GM23338 (cell line): ENCODE measurements around the gene PSMD6. TPM values are rescaled to one million over a fixed set of nuclear protein-coding genes. Genes with fewer than 3 reads are reported as not detected.

Experiments used
- CREB1 ChIP-seq: fragments of 250-450 bp; sonication (Bioruptor Pico); IDR thresholded peaks from 2 replicates; pipeline ENCODE4 v1.5.0; 2020; ENCODE audit warnings: low read depth, mild to moderate bottlenecking, moderate library complexity
- ETS1 ChIP-seq: IDR thresholded peaks from 2 replicates; pipeline ENCODE4 v1.6.1; 2016; ENCODE audit warnings: antibody characterized with exemption
- EZH2 ChIP-seq: fragments of 200-600 bp; sonication (generic); IDR thresholded peaks from one replicate; pipeline ENCODE4 v1.8.0; 2017; ENCODE audit warnings: antibody characterized with exemption, mild to moderate bottlenecking, low read depth; ENCODE audit not compliant: unreplicated experiment
- EZH2phosphoT487 ChIP-seq: fragments of 200-600 bp; sonication (generic); IDR thresholded peaks from one replicate; pipeline ENCODE4 v1.8.1; 2018; ENCODE audit warnings: antibody characterized with exemption; ENCODE audit not compliant: unreplicated experiment
- NANOG ChIP-seq: IDR thresholded peaks from 2 replicates; pipeline ENCODE4 v1.6.1; 2016; ENCODE audit warnings: antibody characterized with exemption, borderline replicate concordance
- REST ChIP-seq: IDR thresholded peaks from one replicate; pipeline ENCODE4 v1.6.1; 2018; ENCODE audit warnings: antibody characterized with exemption; ENCODE audit not compliant: unreplicated experiment
- ZNF462 ChIP-seq: fragments of 250-450 bp; sonication (Bioruptor Pico); IDR thresholded peaks from 2 replicates; pipeline ENCODE4 v1.5.0; 2020; ENCODE audit warnings: mild to moderate bottlenecking, moderate library complexity
- polyA plus RNA-seq: library from polyadenylated mRNA; unstranded; fragments of >200 nt; fragmentation: Nextera tagmentation; extraction: Ambion mirVana; gene quantifications from 2 replicates; pipeline ENCODE4 v1.2.1, GENCODE V29; 2016
- total RNA-seq: library from RNA; depleted of rRNA; stranded (reverse); fragments of >200 nt; shearing (Covaris generic); gene quantifications from 2 replicates; pipeline ENCODE4 v1.2.3, GENCODE V29; 2014
- TF ChIP-seq, protein P1 (sequence below), 2 experiments: fragments of 200-600 bp in 1 of 2; sonication (generic) in 1 of 2; conservative IDR thresholded peaks; 2 replicates each; pipeline versions ENCODE4 v1.5.1 to v1.6.1; 2016 to 2017; ENCODE audit warnings: antibody characterized with exemption in 2 of 2, low read depth in 2 of 2, mild to moderate bottlenecking in 2 of 2, moderate library complexity in 1 of 2

PSMD6 gene
- total and polyA plus RNA-seq, 2 experiments from 2014 or later = 98.1 to 205 TPM

DNA sequence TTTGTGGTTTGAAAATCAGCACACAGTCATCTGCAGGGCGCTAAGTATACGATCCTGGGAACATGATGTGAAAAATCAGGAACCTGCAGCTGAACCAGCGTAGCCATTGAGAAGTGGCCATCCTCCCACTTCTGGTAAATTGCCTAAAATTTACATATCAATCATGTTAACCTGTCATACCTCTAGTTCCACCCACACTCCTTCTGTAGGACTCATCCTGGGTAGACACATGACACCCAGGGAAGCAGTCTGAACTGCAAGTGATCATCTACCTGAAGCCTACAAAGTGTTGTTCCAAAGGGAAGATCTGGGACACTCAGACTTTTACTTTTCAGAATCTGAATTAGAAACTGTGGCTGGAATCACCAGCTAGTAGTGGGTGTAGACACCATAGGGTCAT is 5.5 kb upstream of the PSMD6 start (continued):
- TF ChIP-seq ZNF462 (CRISPR knock-in tag) = no peak
- no peak for TF ChIP-seq EZH2phosphoT487
- TF ChIP-seq, protein P1, sequence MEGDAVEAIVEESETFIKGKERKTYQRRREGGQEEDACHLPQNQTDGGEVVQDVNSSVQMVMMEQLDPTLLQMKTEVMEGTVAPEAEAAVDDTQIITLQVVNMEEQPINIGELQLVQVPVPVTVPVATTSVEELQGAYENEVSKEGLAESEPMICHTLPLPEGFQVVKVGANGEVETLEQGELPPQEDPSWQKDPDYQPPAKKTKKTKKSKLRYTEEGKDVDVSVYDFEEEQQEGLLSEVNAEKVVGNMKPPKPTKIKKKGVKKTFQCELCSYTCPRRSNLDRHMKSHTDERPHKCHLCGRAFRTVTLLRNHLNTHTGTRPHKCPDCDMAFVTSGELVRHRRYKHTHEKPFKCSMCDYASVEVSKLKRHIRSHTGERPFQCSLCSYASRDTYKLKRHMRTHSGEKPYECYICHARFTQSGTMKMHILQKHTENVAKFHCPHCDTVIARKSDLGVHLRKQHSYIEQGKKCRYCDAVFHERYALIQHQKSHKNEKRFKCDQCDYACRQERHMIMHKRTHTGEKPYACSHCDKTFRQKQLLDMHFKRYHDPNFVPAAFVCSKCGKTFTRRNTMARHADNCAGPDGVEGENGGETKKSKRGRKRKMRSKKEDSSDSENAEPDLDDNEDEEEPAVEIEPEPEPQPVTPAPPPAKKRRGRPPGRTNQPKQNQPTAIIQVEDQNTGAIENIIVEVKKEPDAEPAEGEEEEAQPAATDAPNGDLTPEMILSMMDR (conservative IDR thresholded peaks at IDR 0.05; ENCODE audit: low read depth in 2 of 2) = no peak
- no peak for TF ChIP-seq CREB1 (CRISPR knock-in tag)
- TF ChIP-seq NANOG = no peak
- no peak for TF ChIP-seq EZH2
- TF ChIP-seq REST = no peak
- no peak for TF ChIP-seq ETS1
